IPS DF 19.7 (cell line): Measurements from ENCODE around the gene PXDN.

Source experiments
- DNase-seq: peaks from one replicate; pipeline ENCODE4 v3.0.0-alpha.2; 2013; ENCODE audit warnings: low read depth, low spot score

The PXDN gene

GRCh38 chr2:1648241-1649102 is 95.8 kb downstream of the PXDN start:
- DNase-seq = no peak

GRCh38 chr2:1647417-1648240 is 96.7 kb downstream of the PXDN start:
- DNase-seq = no peak

- DNase-seq = no peak
These were observed 98.4 kb downstream of the PXDN start for GRCh38 chr2:1645761-1646476.

GRCh38 chr2:1644427-1644826 is 99.9 kb downstream of the PXDN start:
- DNase-seq = no peak

GRCh38 chr2:1642993-1643619 is 101.2 kb downstream of the PXDN start:
- no peak for DNase-seq

- DNase-seq = no peak
These were observed 102.1 kb downstream of the PXDN start for GRCh38 chr2:1642066-1642861.

- no peak for DNase-seq
These were observed 102.8 kb downstream of the PXDN start for GRCh38 chr2:1641523-1641922.

GRCh38 chr2:1640301-1641135 is 103.8 kb downstream of the PXDN start:
- no peak for DNase-seq

GRCh38 chr2:1639086-1639858 is 105.0 kb downstream of the PXDN start:
- DNase-seq = no peak

- DNase-seq = no peak
These were observed 105.9 kb downstream of the PXDN start for GRCh38 chr2:1638281-1638860.

GRCh38 chr2:1636791-1637415 is 107.4 kb downstream of the PXDN start:
- DNase-seq = no peak

- no peak for DNase-seq
These were observed 108.5 kb downstream of the PXDN start for GRCh38 chr2:1635823-1636222.

GRCh38 chr2:1634681-1635341 is 109.5 kb downstream of the PXDN start:
- DNase-seq = no peak

- DNase-seq = no peak
These were observed 110.3 kb downstream of the PXDN start for GRCh38 chr2:1633936-1634587.

- DNase-seq = no peak
These were observed 111.1 kb downstream of the PXDN start for GRCh38 chr2:1633092-1633671.

GRCh38 chr2:1632510-1632909 is 111.8 kb downstream of the PXDN start:
- no peak for DNase-seq

- DNase-seq = no peak
These were observed 112.3 kb downstream of the PXDN start for GRCh38 chr2:1632002-1632348.
